NCI-H2081 (cell line): ENCODE measurements around the gene SPN.
"Not testable (repeated sequence)": the region's sequence is repeated elsewhere in the genome, so short reads cannot be mapped to it uniquely, and the experiment has no call there.

ENCODE experiments used
- DNase-seq, 2 experiments: peaks; one replicate each; lab custom pipeline; 2025; lab: John Stamatoyannopoulos, UW

The SPN gene, protein sequence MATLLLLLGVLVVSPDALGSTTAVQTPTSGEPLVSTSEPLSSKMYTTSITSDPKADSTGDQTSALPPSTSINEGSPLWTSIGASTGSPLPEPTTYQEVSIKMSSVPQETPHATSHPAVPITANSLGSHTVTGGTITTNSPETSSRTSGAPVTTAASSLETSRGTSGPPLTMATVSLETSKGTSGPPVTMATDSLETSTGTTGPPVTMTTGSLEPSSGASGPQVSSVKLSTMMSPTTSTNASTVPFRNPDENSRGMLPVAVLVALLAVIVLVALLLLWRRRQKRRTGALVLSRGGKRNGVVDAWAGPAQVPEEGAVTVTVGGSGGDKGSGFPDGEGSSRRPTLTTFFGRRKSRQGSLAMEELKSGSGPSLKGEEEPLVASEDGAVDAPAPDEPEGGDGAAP

DNA sequence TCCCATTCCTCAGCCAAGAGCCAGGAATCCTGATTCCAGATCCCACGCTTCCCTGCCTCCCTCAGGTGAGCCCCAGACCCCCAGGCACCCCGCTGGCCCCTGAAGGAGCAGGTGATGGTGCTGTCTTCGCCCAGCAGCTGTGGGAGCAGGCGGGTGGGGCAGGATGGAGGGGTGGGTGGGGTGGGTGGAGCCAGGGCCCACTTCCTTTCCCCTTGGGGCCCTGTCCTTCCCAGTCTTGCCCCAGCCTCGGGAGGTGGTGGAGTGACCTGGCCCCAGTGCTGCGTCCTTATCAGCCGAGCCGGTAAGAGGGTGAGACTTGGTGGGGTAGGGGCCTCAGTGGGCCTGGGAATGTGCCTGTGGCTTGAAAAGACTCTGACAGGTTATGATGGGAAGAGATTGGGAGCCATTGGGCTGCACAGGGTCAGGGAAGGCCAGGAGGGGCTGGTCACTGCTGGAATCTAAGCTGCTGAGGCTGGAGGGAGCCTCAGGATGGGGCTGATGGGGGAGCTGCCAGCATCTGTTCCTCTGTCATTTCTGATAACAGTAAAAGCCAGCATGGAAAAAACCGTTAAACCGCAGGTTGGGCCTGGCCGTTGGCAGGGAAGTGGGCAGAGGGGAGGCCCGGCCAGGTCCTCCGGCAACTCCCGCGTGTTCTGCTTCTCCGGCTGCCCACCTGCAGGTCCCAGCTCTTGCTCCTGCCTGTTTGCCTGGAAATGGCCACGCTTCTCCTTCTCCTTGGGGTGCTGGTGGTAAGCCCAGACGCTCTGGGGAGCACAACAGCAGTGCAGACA lies at the start of gene SPN:
Gene SPN, plus strand, starts transcription at position 232 of the 791 bp plus-strand sequence. Its CDS starts 482 bp downstream, at position 714.
- no peak for DNase-seq

DNA sequence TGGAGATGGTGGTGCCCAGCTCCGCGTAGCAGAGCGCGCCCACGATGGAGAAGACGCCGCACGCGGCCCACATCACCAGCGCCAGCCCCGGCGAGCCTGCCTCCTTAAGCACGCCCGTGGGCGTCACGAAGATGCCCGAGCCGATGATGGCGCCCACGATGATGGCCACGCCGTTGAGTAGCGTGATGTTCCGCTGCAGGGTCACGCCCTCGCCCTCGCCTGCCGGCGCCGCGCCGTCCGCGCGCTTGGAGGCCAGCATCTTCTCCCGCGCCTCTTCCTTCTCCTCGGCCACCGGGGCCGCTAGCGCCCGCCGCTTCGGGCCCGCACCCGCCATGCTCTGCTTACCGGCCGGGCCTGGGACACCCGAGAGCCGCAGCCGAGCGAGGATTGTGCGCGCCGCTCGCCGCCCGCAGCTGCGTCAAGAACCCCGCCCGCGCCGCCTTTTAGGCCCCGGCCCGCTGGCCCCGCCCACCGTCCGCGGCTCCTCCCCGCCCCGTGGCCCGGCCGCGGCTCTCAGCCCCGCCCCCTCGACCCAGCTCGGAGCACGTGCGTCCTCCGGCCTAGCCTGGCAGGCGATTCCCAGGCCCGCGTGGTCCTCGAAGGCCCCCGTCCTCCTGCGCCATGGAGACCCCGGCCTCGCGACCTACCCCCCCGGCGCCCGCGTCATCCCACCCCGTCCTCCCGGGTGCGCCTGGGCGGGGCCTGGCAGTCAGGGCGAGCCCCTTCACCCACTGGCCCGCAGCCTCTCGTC lies 49.6 kb upstream of the SPN start:
- DNase-seq = peak; percentile 61 to 77

DNA sequence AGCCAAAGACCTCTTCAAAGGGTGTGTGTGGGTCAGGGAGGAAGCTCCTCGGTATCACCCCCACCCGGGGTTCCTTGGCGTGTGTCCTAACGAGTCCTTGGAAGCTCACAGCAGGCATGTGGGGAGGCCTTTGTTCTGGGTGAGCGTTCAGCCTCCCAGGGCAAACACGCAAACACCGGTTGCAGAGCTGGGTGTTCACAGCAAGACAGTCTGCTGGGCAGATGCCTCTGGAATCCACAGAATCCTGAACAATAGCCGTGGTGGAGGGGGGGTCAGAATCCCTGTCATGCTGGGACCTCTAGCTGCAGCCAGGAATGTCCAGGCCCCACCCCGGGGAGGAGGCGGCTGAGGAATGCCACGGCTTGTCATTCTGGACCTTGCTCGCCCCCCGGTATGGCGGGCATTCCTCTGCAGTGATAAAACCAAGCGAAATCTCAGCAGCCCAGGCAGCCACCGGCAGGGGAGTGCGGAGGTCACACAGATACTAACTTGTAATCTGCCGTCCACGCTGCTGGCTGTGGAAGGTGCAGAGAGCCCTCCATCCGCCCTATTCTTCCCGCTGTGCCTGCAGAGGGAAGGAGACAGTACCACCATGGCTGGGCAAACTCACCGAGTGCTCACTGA lies 48.2 kb upstream of the SPN start:
- DNase-seq = peak in 1 of 2 experiments; percentile 45

DNA sequence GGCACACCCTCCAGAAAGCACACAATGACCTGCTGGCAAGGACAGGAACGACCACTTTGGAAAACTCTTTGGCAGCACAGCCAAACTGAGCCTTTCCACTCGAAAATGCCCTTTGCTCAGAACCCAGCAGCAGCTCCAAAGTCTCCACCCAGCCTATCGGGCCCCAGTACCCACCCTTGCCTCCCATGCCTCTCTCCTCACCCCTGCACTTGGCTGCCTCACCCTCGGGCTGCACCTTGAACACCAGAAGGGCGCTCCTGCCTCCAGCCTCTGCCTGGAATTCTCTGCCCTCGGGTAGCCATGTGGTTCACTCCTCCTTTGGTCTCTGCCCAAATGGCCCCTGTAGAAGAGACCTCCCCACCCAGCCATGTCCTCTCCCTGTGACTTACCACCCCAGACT lies 46.9 kb upstream of the SPN start:
- DNase-seq = not testable (repeated sequence)

DNA sequence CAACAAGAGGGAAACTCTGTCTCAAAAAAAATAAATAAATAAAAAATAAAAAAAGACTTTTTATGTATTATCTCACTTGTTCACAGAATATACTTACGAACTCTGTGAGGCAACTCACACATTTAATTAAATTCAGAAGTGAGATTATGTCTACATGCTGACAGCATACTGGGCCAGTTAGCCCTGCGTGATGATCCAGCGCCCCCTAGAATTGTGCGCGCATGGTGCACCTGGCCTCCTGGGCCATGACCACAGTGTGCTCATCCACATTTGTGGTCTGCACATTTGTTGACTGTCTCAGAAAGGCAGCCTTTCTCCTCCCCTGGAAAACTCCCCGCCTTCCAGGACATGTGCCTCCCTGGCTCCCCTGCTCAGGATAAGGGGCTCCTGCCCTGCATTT lies 42.5 kb upstream of the SPN start:
- not testable (repeated sequence) for DNase-seq

DNA sequence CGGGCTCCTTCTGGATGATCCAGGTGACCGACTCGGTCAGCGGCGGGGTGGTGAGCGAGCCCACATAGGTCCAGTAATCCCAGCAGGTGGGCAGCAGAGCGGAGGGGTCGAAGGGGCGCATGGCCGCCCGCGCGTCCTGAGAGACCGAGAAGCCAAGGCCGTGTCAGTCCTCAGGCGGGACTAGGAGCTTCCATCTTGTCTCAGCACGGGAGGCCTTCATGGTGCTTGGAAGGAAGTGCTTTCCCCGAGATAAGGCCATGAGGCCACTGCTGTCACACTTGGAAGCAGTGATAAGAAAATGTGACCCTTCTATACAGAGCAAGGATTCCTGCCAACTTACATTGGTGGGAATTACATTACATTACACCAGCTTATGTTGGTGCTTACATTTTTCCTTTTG lies 40.3 kb upstream of the SPN start:
- DNase-seq = not testable (repeated sequence)

DNA sequence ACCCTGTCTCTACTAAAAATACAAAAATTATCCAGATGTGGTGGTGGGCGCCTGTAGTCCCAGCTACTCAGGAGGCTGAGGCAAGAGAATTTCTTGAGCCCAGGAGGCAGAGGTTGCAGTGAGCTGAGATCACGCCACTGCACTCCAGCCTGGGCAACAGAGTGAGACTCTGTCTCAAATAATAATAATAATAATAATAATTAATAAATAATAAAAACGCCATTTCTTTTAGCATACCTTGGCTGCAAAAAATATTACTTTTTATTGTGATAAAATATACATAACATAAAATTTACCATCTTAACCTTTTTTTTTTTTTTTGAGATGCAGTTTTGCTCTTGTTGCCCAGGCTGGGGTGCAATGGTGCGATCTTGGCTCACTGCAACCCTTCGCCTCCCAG lies 39.8 kb upstream of the SPN start:
- not testable (repeated sequence) for DNase-seq

DNA sequence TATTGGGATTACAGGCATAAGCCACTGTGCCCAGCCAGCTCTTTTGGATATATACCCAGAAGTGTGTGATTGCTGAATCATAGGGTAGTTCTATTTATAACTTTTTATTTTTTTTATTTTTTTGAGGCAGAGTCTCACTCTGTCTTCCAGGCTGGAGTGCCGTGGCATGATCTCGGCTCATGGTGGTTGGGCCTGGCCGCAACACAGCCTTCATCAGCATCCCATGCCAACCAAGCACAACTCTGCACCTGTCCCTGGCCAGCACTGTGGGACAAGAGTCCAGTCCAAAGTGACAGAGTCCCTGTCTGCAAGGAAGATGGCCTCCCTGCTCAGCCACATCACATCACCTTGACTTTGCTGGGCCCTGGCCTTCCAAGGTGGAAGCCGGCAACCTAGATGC lies 37.9 kb upstream of the SPN start:
- DNase-seq = not testable (repeated sequence)

DNA sequence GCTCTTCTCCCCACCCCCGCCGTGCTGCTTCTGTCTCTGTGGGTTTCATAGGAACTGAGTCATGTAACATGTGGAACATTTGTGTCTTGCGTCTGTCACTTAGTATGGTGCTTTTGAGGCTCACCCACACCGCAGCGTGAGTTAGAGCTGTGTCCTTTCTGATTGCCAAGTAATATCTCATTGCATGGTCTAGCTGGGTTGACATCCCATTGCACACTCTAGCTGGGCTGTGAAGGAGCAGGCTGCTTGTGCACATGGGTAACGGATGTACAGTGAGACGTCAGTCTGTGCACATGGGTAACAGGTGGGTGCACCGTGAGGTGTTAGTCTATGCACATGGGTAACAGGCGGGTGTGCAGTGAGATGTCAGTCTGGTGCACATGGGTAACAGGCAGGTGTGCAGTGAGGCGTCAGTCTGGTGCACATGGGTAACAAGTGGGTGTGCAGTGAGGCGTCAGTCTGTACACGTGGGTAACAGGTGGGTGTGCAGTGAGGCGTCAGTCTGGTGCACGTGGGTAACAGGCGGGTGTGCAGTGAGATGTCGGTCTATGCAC lies 36.2 kb upstream of the SPN start:
- DNase-seq = not testable (repeated sequence)

DNA sequence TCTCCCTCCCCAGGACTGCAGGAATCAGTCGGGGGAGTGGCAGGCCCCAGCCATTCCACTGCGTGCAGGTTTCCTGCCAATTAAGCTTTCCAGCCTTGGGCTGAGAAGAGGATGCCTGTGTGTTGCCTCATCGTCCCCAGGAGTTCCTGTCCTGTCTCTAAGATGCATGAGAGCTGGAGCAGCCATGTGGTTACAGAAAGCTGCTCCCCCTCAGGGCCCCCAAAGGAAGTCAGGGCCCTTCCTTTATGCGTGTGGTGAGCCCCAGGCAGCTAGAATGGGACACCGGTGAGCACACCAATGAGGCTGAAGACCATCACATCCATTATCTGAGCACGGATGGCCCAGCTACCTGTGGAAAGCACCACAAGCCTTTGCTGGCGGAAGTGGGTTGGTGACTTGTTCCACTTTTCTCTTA lies 35.4 kb upstream of the SPN start:
- not testable (repeated sequence) for DNase-seq

DNA sequence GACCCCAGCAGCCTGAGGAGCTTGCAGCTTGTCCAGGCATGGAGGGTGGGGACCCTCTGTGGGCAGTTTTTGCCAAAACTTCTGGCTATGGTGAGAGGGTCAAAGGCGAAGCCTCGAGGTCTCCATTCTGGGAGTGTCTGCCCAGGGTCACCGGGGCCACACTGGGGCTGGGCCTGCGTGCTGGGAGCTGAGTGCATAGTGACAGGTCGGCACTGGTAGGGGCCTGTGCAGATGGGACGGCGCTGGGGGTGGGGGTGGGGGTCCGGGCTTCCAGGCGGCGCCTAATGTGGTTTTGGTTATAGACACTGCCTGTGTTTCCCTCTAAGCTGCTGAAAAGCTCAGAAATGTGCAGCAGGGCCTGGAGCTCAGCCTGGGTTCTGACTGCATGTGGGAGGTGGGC lies 34.3 kb upstream of the SPN start:
- not testable (repeated sequence) for DNase-seq

DNA sequence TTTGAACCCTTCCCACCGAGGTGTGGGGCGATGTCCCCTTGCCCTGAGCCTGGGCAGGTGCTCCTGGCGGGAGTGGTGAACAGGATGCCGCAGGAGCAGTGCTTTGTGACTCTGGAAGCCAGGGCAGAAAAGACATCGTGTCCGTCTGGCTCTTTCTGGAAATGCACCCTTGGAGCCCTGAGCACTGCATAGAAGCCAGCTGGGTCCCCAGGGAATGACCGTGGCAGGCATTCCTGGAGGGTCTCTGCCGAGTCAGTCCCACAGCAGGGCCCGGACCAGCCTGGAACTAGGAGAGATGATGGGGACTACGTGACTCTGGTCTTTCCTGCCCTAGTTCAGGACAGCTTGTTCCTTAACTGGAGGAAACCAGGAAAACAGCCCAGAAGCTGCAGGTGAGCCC lies 33.7 kb upstream of the SPN start:
- DNase-seq = not testable (repeated sequence)

DNA sequence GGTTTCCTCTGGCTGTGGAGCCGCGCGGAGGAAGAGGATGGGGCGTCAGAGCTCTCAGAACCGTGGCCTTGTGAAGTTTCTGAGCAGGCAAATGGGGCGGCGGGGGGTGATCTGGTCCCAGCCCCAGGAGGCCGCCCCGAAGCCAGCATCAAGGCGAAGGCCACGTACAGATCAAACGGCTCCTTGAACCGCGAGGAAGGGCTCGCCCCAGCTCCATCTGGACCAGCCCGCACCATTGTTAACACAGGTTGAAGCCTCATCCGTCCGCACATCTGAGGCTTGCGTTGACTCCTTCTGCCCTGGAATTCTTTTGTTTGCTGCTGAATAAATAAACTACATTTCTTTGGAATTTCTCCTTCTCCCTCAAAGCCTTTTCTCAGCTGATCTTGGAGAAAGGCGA lies 31.4 kb upstream of the SPN start:
- DNase-seq = not testable (repeated sequence)

DNA sequence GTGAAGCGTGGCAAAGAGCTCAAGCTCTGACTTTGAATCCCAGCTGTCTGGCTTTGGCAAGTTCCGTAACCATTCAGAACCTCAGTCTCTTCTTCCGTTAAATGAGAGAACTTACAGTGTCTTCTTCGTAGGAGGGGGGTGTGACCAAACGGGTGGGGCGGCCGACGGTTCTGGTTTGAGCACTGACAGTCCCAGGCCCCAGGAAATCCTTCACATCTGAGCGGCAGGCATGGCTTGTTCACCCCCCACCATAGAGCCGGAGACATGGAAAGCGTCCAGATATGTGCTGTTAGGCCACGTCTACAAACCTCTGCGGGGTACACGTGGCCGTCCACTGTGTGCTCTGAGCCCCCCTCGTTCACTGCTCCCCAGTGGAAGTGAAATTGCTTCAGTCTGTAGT lies 27.1 kb upstream of the SPN start:
- not testable (repeated sequence) for DNase-seq

DNA sequence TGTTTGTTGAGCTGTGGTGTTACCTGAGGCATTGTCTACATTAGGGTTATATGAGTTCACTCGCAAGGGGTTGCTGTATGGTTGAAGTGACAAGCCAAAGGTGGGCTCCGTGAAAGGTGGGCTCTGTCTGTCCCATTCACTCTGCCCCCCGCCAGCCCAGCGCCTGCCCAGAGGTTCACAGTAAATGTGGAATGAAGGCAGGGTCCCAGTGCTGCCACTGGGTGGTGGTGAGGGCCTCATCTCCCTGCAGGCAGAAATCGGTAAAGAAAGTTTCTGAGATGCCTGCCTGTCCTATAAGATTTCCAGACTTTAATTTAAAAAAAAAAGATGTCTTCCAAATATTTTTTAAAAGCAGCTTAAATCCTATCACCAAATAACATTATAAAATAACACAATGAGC lies 26.7 kb upstream of the SPN start:
- DNase-seq = not testable (repeated sequence)

DNA sequence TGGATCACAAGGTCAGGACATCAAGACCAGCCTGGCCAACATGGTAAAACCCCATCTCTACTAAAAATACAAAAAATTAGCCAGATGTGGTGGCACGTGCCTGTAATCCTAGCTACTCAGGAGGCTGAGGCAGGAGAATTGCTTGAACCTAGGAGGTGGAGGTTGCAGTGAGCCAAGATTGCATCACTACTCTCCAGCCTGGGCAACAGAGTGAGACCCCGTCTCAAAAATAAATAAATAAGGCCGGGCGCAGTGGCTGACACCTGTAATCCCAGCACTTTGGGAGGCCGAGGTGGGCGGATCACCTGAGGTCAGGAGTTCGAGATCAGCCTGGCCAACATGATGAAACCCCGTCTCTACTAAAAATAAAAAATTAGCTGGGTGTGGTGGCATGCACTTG lies 24.3 kb upstream of the SPN start:
- DNase-seq = not testable (repeated sequence)

DNA sequence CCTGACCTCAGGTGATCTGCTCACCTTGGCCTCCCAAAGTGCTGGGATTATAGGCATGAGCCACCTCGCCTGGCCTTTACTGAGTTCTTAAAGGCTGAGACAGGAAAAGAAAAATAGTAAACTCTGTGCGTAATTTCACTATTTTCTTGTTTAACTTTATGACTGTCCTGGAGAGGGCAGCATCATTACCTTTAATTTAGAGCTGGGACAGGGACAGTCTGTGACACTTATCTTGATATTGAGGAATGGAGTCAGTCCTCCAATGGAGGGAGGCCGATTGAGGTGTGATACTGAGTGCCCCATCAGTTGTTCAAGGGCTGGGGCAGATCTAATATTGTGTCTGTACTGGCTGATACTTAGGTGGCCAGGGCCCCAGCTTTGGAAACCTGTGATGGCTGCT lies 21.5 kb upstream of the SPN start:
- DNase-seq = no peak

DNA sequence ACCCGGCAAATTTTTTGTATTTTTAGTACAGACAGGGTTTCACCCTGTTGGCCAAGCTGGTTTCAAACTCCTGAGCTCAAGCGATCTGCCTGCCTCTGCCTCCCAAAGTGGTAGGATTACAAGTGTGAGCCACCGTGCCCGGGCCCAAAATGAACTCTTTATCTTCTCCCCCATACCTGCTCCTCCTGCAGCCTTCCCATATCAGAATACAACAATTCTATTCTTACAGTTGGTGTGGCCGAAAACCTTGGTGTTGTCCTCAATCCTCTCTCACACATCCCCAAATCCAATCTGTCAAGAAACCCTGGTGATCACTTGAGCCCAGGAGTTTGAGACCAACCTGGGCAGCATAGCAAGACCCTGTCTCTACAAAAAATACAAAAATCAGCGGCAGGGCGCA lies 19.5 kb upstream of the SPN start:
- DNase-seq = no peak

DNA sequence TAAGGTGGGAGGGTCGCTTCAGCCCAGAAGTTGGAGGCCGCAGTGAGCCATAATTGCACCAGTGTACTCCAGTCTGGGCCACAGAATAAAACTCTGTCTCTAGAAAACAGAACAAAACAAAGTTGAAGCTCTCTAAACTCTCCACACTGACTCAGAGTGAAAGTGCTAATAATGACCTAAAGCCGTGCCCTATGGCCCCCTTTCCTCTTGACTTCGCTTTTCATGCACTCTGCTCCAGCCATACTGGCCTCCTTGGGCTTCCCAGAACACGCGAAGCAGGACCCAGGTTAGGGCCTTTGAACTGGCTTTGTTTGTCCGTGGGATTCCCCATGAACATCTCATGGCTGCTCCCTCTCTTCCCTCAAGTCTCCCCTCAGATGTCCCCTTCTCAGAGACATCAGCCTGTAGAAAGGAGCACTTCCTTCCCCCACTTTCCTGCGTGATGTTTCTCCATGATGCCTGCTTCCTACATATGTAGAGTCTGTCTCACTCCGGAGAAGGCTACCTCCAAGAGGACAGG lies 18.6 kb upstream of the SPN start:
- DNase-seq = no peak

DNA sequence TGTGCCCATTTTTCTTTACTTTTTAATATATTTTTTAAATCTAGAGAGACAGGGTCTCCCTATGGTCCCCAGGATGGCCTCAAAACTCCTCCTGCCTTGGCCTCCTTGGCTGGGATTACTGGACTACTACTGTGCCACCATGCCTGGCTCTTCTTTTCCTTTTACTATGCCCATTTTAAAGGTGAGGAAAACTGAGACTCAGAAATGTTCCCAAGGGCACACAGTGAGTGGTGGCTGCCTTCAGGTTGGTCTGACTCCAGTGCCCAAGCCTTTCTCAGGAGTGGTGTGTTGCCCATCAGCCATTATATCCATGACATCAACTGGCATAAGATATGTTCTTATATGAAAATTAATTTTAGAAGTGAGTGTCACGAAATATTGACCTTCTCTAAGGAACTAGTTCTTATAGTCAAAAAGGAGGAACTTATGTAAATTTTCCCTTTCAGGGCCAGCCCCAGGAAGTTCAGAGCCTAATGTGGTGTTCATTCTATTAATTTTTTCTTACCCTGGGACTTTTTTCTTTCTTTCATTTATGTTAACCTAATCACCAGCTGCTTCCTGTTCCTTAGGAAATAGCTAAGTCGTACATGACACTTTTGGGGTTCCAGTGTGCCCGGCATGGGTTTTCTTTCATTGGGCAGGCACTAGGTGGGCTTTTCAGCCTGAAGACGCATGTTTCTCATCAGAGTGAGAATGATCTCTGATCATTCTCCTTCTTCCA lies 17.9 kb upstream of the SPN start:
- no peak for DNase-seq

DNA sequence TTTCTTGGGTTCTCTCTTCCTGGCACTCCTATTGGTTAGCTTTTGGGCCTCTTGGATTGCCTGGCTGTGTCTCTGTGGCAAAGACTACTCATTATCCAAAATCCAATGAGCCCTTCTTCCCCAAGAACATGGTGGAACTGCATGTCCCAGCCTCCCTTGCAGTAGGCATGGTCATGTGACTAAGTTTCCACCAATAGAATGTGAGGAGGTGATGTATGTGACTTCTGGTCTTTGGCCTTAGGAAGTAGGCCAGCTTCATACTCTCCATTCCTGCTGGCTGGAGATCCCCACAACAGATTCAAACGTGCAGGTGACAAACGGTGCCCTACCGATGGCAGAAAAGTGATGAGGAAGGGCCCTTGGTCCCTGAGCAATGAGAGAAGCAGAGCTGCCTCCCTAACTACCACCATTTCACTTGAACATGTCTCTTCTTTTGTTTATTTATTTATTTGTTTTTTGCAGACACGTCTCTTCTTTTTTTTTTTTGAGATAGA lies 17.3 kb upstream of the SPN start:
- no peak for DNase-seq
